AG04449 (cell line): ENCODE measurements around the gene KLF2.
"Not testable (repeated sequence)": the region's sequence is repeated elsewhere in the genome, so short reads cannot be mapped to it uniquely, and the experiment has no call there.

Source experiments
- CTCF ChIA-PET: fragments of 350-600 bp; formaldehyde crosslinking; extraction: SDS; loops from one replicate; lab custom pipeline; 2021; ENCODE audit warnings: antibody characterized with exemption; lab: Yijun Ruan, JAX
- POLR2A ChIA-PET: fragments of 400-600, 350-600 bp; formaldehyde crosslinking; extraction: SDS; loops from one replicate; lab custom pipeline; 2020; ENCODE audit warnings: antibody characterized with exemption, inconsistent platforms; lab: Yijun Ruan, JAX
- DNase-seq: peaks from one replicate; pipeline ENCODE4 v3.0.0-alpha.2; 2010; ENCODE audit warnings: low read depth, low spot score
- H3K4me3 ChIP-seq: 2 replicates; pipeline ENCODE4 v1.5.1; 2011; ENCODE audit warnings: low read depth, mild to moderate bottlenecking, control low read depth, low read length
- TF ChIP-seq, protein P1 (sequence below): IDR thresholded peaks from one replicate; pipeline ENCODE4 v1.5.1; 2011; ENCODE audit warnings: mild to moderate bottlenecking, moderate library complexity, low read length, control low read depth, inconsistent platforms; ENCODE audit not compliant: insufficient read depth; ENCODE audit errors: missing control alignments

The KLF2 gene

DNA sequence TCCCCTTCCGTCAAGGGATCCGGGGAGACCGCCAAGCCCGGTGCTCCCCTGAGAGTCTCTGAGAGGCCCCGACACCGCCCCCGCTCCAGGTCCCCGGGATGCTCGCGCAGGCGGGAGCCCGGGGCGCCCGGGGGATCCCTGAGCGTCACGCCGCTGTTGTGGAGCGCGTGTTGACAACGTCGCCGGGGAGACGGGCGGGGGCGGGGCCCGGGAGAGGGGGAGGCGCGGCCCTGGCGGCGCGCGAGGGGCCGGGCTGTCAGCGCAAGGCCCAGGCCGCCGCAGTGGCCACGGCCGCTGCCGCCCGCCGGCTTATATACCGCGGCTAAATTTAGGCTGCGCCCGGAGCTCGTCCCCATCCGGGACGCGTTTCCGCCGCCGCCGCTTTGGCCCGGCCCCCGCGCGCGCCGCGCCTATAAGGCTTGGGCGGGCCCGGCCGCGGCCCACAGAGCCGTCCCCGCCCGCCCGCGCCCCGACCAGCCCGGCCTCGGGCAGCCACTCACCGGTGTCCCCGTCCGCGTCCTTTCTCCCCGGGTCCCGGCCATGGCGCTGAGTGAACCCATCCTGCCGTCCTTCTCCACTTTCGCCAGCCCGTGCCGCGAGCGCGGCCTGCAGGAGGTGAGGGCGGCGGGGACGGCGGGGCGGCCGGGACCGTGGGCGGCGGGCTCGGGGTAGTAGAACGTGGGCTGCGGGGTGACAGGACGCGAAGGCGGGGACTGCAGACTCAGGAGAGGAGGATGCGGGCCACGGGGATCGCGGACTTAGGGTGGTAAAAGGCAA lies at the start of gene KLF2:
KLF2 (plus strand) TSS at position 443 of the 777 bp plus-strand sequence; CDS start at position 541, 98 bp downstream.
- POLR2A ChIA-PET, result interaction anchor here (0.6 to 2.2 kb wide), 25 partner anchors 9 to 248 kb away, joined by 3 to 77 read pairs (median 5); partner anchors contain the start of genes AP1M1 and TPM4
- peak within 1 kb of the TSS; percentile 88 for H3K4me3 ChIP-seq
- no peak for DNase-seq
- TF ChIP-seq, protein P1, sequence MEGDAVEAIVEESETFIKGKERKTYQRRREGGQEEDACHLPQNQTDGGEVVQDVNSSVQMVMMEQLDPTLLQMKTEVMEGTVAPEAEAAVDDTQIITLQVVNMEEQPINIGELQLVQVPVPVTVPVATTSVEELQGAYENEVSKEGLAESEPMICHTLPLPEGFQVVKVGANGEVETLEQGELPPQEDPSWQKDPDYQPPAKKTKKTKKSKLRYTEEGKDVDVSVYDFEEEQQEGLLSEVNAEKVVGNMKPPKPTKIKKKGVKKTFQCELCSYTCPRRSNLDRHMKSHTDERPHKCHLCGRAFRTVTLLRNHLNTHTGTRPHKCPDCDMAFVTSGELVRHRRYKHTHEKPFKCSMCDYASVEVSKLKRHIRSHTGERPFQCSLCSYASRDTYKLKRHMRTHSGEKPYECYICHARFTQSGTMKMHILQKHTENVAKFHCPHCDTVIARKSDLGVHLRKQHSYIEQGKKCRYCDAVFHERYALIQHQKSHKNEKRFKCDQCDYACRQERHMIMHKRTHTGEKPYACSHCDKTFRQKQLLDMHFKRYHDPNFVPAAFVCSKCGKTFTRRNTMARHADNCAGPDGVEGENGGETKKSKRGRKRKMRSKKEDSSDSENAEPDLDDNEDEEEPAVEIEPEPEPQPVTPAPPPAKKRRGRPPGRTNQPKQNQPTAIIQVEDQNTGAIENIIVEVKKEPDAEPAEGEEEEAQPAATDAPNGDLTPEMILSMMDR, result no peak
- CTCF ChIA-PET, result no interaction called here

DNA sequence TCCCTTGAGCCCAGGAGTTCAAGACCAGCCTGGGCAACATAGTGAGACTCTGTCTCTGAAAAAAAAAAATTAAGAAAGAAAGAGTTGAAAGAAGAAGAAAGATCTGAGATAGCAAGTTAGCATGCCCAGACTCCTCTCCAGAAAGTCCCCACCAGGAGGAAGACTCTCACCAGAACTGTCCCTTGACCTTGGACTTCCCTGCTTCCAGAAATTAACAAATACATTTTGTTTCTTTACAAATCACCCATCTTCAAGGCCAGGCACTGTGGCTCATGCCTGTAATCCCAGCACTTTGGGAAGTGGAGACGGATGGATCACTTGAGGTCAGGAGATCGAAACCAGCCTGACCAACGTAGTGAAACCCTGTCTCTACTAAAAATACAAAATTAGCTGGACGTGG lies 44.3 kb upstream of the KLF2 start:
- CTCF ChIA-PET, result interaction anchor here (1.3 to 1.4 kb wide), 2 partner anchors 32 to 34 kb away, joined by 4 to 5 read pairs; no protein-coding TSS in a partner anchor
- POLR2A ChIA-PET, result no interaction called here
- TF ChIP-seq, protein P1, result no peak
- no peak overlapping the region for H3K4me3 ChIP-seq
- no peak for DNase-seq

DNA sequence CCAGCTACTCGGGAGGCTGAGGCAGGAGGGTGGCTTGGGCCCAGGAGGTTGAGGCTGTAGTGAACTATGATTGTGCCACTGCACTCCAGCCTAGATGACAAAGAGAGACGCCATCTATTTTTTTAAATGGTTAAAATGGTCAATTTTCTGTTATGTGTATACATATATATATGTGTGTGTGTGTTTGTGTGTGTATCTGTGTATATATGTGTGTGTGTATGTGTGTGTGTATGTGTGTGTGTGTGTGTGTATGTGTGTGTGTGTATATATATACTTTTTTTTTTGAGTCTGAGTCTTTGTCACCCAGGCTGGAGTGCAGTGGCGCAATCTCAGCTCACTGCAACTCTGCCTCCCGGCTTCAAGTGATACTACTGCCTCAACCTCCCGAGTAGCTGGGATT lies 42.9 kb upstream of the KLF2 start:
- TF ChIP-seq, protein P1, result no peak
- no peak for DNase-seq
- ChIA-PET POLR2A (no interaction called here), CTCF (interaction anchor here (1.0 to 1.4 kb wide), 2 partner anchors 13 to 34 kb away, joined by 3 to 4 read pairs; no protein-coding TSS in a partner anchor)
- no peak overlapping the region for H3K4me3 ChIP-seq

DNA sequence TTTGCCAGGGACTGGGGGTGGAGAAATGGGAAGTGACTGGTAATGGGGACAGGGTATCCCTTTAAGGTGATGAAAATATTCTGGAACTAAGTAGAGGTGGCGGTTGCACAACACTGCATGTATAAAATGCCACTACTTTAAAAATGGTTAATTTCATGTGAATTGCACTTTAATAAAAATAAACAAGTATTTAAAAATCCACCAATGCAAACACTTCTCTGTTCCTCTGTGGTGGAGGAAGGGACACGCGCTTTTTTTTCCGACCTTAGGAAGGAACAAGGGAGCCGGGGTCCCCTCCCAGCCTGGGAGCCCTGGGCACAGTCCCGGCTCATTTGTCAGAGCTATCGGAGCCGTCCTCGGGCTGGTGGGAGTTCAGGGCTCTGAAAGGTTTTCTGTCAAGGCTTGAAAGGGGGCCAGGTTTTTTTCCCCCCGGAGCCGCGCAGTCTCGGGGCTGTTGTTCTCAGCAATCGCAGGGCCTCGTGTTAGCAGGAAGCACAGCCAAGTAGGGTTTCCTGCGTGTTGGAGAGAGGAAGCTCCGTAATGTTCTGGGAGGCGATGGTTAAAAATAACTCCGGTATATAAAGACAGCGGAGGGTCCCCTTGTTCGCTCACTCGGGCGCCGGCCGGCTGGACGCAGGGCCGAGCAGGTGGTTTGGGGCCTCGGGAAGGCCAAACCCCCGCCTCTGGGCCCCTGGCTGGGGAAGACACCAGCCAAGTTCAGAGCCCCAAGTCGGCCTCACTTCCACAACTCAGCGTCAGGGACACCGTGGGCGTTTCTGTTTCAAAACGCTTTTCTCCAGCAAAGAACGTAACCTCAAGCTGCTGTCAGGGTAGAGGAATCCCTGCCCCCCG lies 41.2 kb upstream of the KLF2 start:
- TF ChIP-seq, protein P1, result no peak
- DNase-seq, result no peak
- CTCF ChIA-PET, result interaction anchor here (1.0 to 1.1 kb wide), 2 partner anchors 35 to 99 kb away, joined by 3 read pairs; no protein-coding TSS in a partner anchor
- no peak overlapping the region for H3K4me3 ChIP-seq
- POLR2A ChIA-PET, result interaction anchor here (1.5 kb wide), 1 partner anchor 41 kb away, joined by 13 read pairs; the partner anchor contains the start of gene KLF2

DNA sequence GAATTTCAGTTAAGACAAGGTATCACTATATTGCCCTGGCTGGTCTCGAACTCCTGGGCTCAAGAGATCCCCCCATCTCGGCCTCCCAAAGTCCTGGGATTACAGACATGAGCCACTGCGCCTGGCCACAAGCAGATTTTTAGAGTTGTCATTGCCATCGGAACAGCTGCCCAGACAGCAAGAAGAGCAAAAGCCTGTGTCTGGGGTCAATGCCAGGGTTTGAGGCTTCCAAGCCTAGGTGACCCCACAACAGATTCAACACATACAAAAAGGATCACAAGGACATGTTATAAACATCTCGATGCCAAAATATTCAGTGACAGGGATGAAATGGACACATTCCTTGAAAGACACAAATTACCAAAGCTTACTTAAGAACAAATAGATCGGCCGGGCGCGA lies 40.1 kb upstream of the KLF2 start:
- no peak overlapping the region for H3K4me3 ChIP-seq
- no peak for DNase-seq
- POLR2A ChIA-PET, result interaction anchor here (1.5 kb wide), 1 partner anchor 40 kb away, joined by 13 read pairs; the partner anchor contains the start of gene KLF2
- CTCF ChIA-PET, result interaction anchor here (1.1 kb wide), 1 partner anchor 98 kb away, joined by 3 read pairs; no protein-coding TSS in a partner anchor
- TF ChIP-seq, protein P1, result no peak

DNA sequence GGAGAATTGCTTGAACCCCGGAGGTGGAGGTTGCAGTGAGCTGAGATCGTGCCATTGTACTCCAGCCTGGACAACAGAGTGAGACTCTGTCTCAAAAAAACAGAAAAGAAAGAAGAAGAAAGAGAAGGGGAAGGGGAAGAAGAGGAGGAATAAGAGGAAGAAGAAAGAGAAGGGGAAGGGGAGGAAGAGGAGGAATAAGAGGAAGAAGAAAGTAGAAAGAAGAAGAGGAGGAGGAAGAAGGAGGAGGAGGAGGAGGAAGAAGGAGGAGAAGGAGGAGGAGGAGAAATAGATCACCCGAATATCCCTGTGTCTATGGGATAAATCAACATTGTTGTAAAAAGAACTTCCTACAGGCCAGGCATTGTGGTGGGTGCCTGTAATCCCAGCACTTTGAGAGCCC lies 39.5 kb upstream of the KLF2 start:
- POLR2A ChIA-PET, CTCF ChIA-PET: not testable (repeated sequence)

More for the DNA sequence above, 39.5 kb upstream of the KLF2 start:
- H3K4me3 ChIP-seq, DNase-seq: not testable (repeated sequence)
